Uterus (tissue), 2 donors: ENCODE results near the gene MPPED1.

Experiments
- POLR2A ChIP-seq, 2 donors: fragments of 450-650 bp; IDR thresholded peaks; one replicate each; pipeline ENCODE4 v1.6.1; 2016; ENCODE audit warnings: antibody characterized with exemption in 2 of 2, mild to moderate bottlenecking in 1 of 2, moderate library complexity in 1 of 2
- TF ChIP-seq, protein P1 (sequence below), 4 experiments: fragments of 200-600 bp in 2 of 4; fragments of 450-650 bp in 2 of 4; sonication (generic) in 2 of 4; IDR thresholded peaks; one replicate each; pipeline ENCODE4 v1.5.1; 2016 to 2019; ENCODE audit warnings: antibody characterized with exemption in 4 of 4, mild to moderate bottlenecking in 2 of 4, moderate library complexity in 1 of 4

DNA sequence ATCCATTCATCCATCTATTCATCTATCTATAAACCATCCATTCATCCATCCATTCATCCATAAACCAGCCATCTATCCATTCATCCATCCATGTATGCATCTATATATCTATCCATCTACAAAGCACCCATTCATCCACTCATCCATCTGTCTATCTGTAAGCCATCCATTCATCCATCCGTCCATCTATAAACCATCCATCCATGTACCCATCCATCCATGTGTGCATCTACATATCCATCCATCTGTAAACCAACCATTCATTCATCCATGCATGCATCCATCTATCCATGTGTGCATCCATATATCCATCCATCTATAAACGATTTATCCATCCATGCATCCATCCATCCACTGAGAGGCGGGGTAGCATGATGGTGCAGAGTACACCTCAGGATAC, 58.4 kb downstream of the MPPED1 start:
- TF ChIP-seq, protein P1, sequence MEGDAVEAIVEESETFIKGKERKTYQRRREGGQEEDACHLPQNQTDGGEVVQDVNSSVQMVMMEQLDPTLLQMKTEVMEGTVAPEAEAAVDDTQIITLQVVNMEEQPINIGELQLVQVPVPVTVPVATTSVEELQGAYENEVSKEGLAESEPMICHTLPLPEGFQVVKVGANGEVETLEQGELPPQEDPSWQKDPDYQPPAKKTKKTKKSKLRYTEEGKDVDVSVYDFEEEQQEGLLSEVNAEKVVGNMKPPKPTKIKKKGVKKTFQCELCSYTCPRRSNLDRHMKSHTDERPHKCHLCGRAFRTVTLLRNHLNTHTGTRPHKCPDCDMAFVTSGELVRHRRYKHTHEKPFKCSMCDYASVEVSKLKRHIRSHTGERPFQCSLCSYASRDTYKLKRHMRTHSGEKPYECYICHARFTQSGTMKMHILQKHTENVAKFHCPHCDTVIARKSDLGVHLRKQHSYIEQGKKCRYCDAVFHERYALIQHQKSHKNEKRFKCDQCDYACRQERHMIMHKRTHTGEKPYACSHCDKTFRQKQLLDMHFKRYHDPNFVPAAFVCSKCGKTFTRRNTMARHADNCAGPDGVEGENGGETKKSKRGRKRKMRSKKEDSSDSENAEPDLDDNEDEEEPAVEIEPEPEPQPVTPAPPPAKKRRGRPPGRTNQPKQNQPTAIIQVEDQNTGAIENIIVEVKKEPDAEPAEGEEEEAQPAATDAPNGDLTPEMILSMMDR (IDR thresholded peaks at IDR 0.05) = no peak
- TF ChIP-seq POLR2A (IDR thresholded peaks at IDR 0.05) = no peak
